Measurements from ENCODE around the gene PRDM16.

Gene PRDM16

GRCh38 chr1:3249631-3250501 lies 180.9 kb downstream of the PRDM16 start:
- peak overlapping the region; percentile 99 for H2BK15ac ChIP-seq (ENCODE audit: low read length)
- peak overlapping the region; percentile 98 for H3K27ac ChIP-seq (replicated peaks; ENCODE audit: low read length)
- H2AFZ ChIP-seq (ENCODE audit: low read length), result no peak overlapping the region
- WGBS, 2 donors (ENCODE audit: extremely low coverage in 2 of 2, insufficient read length in 2 of 2, insufficient replicate concordance in 1 of 2), result no CpG with 5 or more reads among the region's 31 CpGs
- H4K91ac ChIP-seq (ENCODE audit: low read depth, low read length, poor library complexity), result peak overlapping the region; percentile 34
- peak; percentile 95 for DNase-seq (ENCODE audit: low spot score)
- peak overlapping the region; percentile 25 for H3K9ac ChIP-seq (ENCODE audit: low read depth, low read length, poor library complexity)
- peak overlapping the region; percentile 10 for H2BK12ac ChIP-seq (ENCODE audit: low read length)
- peak overlapping the region; percentile 6 for H2BK120ac ChIP-seq (ENCODE audit: low read depth, low read length)
- peak overlapping the region; percentile 98 for H3K18ac ChIP-seq (ENCODE audit: low read length)
- no peaks in the 10 kb centered on the region for H3K36me3 ChIP-seq (replicated peaks in 1 of 2; ENCODE audit: control insufficient read depth in 2 of 2, insufficient read depth in 2 of 2, low read length in 2 of 2)
- H2BK5ac ChIP-seq (ENCODE audit: low read length), result peak overlapping the region; percentile 97
- peaks cover 0 to 50% (median 2%) of the 10 kb centered on the region in 3 experiments for H3K27me3 ChIP-seq (ENCODE audit: control insufficient read depth in 3 of 3, insufficient read depth in 3 of 3, low read depth in 1 of 3, low read length in 3 of 3)
- H3K4me3 ChIP-seq (ENCODE audit: low read length in 2 of 2), result no peak overlapping the region
- H3K4me2 ChIP-seq (ENCODE audit: insufficient read depth, low read length, poor library complexity, severe bottlenecking), result peak overlapping the region; percentile 52
- peak overlapping the region; percentile 2 for H3K14ac ChIP-seq (ENCODE audit: low read length)
- peak overlapping the region; percentile 68 for H2AK5ac ChIP-seq (ENCODE audit: low read depth, low read length)
- H3K23ac ChIP-seq (ENCODE audit: low read depth, low read length, poor library complexity), result no peak overlapping the region
- no peaks in the 10 kb centered on the region for H3K79me1 ChIP-seq (ENCODE audit: low read depth, low read length)
- peaks cover 29 to 50% of the 10 kb centered on the region in 2 donors for H3K4me1 ChIP-seq (ENCODE audit: control insufficient read depth in 2 of 2, insufficient read depth in 1 of 2, low read depth in 1 of 2, low read length in 2 of 2)
- H4K8ac ChIP-seq (ENCODE audit: low read depth, low read length), result no peak overlapping the region
- no peak overlapping the region for H3K4ac ChIP-seq (ENCODE audit: low read length)
- H3K9me3 ChIP-seq (replicated peaks in 1 of 2; ENCODE audit: control insufficient read depth in 2 of 2, insufficient read depth in 1 of 2, low read depth in 1 of 2, low read length in 2 of 2), result no peaks in the 10 kb centered on the region

GRCh38 chr1:3250624-3251023 lies 181.6 kb downstream of the PRDM16 start:
- Histone ChIP-seq H3K4me2 (ENCODE audit: insufficient read depth, low read length, poor library complexity, severe bottlenecking) (no peak overlapping the region), H3K27ac (replicated peaks; ENCODE audit: low read length) (peak overlapping the region; percentile 98), H3K4me3 (ENCODE audit: low read length in 2 of 2) (no peak overlapping the region), H4K8ac (ENCODE audit: low read depth, low read length) (no peak overlapping the region), H4K91ac (ENCODE audit: low read depth, low read length, poor library complexity) (no peak overlapping the region), H3K79me1 (ENCODE audit: low read depth, low read length) (no peaks in the 10 kb centered on the region), H3K9me3 (replicated peaks in 1 of 2; ENCODE audit: control insufficient read depth in 2 of 2, insufficient read depth in 1 of 2, low read depth in 1 of 2, low read length in 2 of 2) (peaks cover 0 to 5% of the 10 kb centered on the region in 2 donors), H2BK5ac (ENCODE audit: low read length) (peak overlapping the region; percentile 97), H3K18ac (ENCODE audit: low read length) (peak overlapping the region; percentile 98), H3K27me3 (ENCODE audit: control insufficient read depth in 3 of 3, insufficient read depth in 3 of 3, low read depth in 1 of 3, low read length in 3 of 3) (peaks cover 0 to 43% (median 0%) of the 10 kb centered on the region in 3 experiments), H3K14ac (ENCODE audit: low read length) (no peak overlapping the region), H3K36me3 (replicated peaks in 1 of 2; ENCODE audit: control insufficient read depth in 2 of 2, insufficient read depth in 2 of 2, low read length in 2 of 2) (no peaks in the 10 kb centered on the region), H2BK12ac (ENCODE audit: low read length) (peak overlapping the region; percentile 70), H3K4me1 (ENCODE audit: control insufficient read depth in 2 of 2, insufficient read depth in 1 of 2, low read depth in 1 of 2, low read length in 2 of 2) (peaks cover 29 to 49% of the 10 kb centered on the region in 2 donors), H3K23ac (ENCODE audit: low read depth, low read length, poor library complexity) (no peak overlapping the region), H2AFZ (ENCODE audit: low read length) (no peak overlapping the region), H2AK5ac (ENCODE audit: low read depth, low read length) (peak overlapping the region; percentile 68), H3K4ac (ENCODE audit: low read length) (no peak overlapping the region), H2BK120ac (ENCODE audit: low read depth, low read length) (peak overlapping the region; percentile 6), H3K9ac (ENCODE audit: low read depth, low read length, poor library complexity) (no peak overlapping the region), H2BK15ac (ENCODE audit: low read length) (peak overlapping the region; percentile 99)
- DNase-seq (ENCODE audit: low spot score), result no peak
- no CpG with 5 or more reads among the region's 5 CpGs for WGBS, 2 donors (ENCODE audit: extremely low coverage in 2 of 2, insufficient read length in 2 of 2, insufficient replicate concordance in 1 of 2)

DNA sequence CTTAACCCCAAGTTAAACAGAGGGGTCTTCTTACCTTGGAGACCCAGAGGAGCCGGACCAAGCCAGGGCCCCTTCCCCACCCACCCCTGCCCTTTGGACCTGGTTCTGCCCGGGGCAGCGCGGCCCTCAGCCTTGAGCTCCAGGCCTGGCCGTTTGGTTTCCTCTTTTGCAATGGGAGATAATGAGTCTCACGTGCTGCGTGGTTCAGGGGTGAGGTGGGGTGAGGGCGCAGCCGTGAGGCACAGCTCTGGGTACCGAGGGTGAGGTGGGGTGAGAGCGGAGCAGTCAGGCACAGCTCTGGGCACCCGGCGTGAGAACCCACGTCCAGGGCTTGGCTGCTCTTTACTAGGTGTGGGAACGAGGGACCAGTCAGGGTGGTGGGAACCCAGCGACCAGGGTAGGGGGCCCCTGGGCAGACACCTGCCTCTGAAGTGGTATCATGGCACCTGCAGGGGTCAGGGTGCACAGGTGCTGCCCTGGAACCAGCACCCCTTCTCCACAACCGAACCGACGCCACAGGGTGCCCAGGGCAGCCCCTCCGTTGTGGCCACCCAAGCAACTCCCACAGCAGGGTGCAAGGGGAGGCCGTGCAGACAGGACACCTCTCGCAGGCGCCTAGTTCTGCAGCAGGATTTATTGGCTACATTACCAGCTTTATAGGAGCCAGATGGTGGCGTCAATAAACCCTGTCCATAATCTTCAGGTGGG lies 182.2 kb downstream of the PRDM16 start:
- Histone ChIP-seq H3K9ac (ENCODE audit: low read depth, low read length, poor library complexity) (peak overlapping the region; percentile 34), H2AFZ (ENCODE audit: low read length) (no peak overlapping the region), H2BK15ac (ENCODE audit: low read length) (peak overlapping the region; percentile 99), H3K4me2 (ENCODE audit: insufficient read depth, low read length, poor library complexity, severe bottlenecking) (no peak overlapping the region), H3K4me1 (ENCODE audit: control insufficient read depth in 2 of 2, insufficient read depth in 1 of 2, low read depth in 1 of 2, low read length in 2 of 2) (peaks cover 29 to 46% of the 10 kb centered on the region in 2 donors), H3K23ac (ENCODE audit: low read depth, low read length, poor library complexity) (peak overlapping the region; percentile 75), H3K79me1 (ENCODE audit: low read depth, low read length) (no peaks in the 10 kb centered on the region), H3K27me3 (ENCODE audit: control insufficient read depth in 3 of 3, insufficient read depth in 3 of 3, low read depth in 1 of 3, low read length in 3 of 3) (peaks cover 0 to 42% (median 0%) of the 10 kb centered on the region in 3 experiments), H3K36me3 (replicated peaks in 1 of 2; ENCODE audit: control insufficient read depth in 2 of 2, insufficient read depth in 2 of 2, low read length in 2 of 2) (no peaks in the 10 kb centered on the region), H3K9me3 (replicated peaks in 1 of 2; ENCODE audit: control insufficient read depth in 2 of 2, insufficient read depth in 1 of 2, low read depth in 1 of 2, low read length in 2 of 2) (peaks cover 0 to 8% of the 10 kb centered on the region in 2 donors), H4K91ac (ENCODE audit: low read depth, low read length, poor library complexity) (no peak overlapping the region), H3K4me3 (ENCODE audit: low read length in 2 of 2) (no peak overlapping the region), H2BK5ac (ENCODE audit: low read length) (peak overlapping the region; percentile 97), H3K18ac (ENCODE audit: low read length) (peak overlapping the region; percentile 98), H4K8ac (ENCODE audit: low read depth, low read length) (no peak overlapping the region), H2BK120ac (ENCODE audit: low read depth, low read length) (peak overlapping the region; percentile 88), H3K4ac (ENCODE audit: low read length) (peak overlapping the region; percentile 86), H2AK5ac (ENCODE audit: low read depth, low read length) (peak overlapping the region; percentile 68), H3K27ac (replicated peaks; ENCODE audit: low read length) (no peak overlapping the region), H3K14ac (ENCODE audit: low read length) (peak overlapping the region; percentile 94), H2BK12ac (ENCODE audit: low read length) (peak overlapping the region; percentile 88)
- WGBS, 2 donors (ENCODE audit: extremely low coverage in 2 of 2, insufficient read length in 2 of 2, insufficient replicate concordance in 1 of 2), result no CpG with 5 or more reads among the region's 24 CpGs
- no peak for DNase-seq (ENCODE audit: low spot score)

All from neuronal stem cell (in vitro differentiated cells).